Mesenchymal stem cell (in vitro differentiated cells and primary cell): ENCODE results near the gene IFITM10.

ENCODE experiments used
- DNase-seq: peaks from one replicate; pipeline ENCODE4 v3.0.0-alpha.2; 2013
- H2AFZ ChIP-seq: one replicate; pipeline ENCODE4 v1.6.1; 2013; ENCODE audit warnings: low read depth, mild to moderate bottlenecking, control low read depth, inconsistent platforms, low read length, moderate library complexity
- H2AK5ac ChIP-seq: 2 replicates; pipeline ENCODE4 v1.6.1; 2013; ENCODE audit warnings: low read length, moderate library complexity, mild to moderate bottlenecking, inconsistent platforms; ENCODE audit not compliant: severe bottlenecking
- H2BK120ac ChIP-seq: one replicate; pipeline ENCODE4 v1.6.1; 2013; ENCODE audit warnings: low read depth, mild to moderate bottlenecking, inconsistent platforms, low read length, moderate library complexity
- H2BK12ac ChIP-seq, 2 experiments: one replicate each; pipeline ENCODE4 v1.6.1; 2013; ENCODE audit warnings: inconsistent platforms in 2 of 2, low read length in 2 of 2, mild to moderate bottlenecking in 2 of 2, moderate library complexity in 2 of 2, control low read depth in 1 of 2
- H2BK15ac ChIP-seq: one replicate; pipeline ENCODE4 v1.6.1; 2013; ENCODE audit warnings: mild to moderate bottlenecking, low read depth, inconsistent platforms; ENCODE audit not compliant: poor library complexity, severe bottlenecking
- H2BK5ac ChIP-seq: 2 replicates; pipeline ENCODE4 v1.6.1; 2013; ENCODE audit warnings: low read depth, mild to moderate bottlenecking, low read length, control low read depth, inconsistent platforms; ENCODE audit not compliant: poor library complexity, severe bottlenecking
- H3K14ac ChIP-seq, 2 experiments: one replicate each; pipeline ENCODE4 v1.6.1; 2013; ENCODE audit warnings: inconsistent platforms in 2 of 2, low read length in 2 of 2, control low read depth in 1 of 2, mild to moderate bottlenecking in 1 of 2, moderate library complexity in 1 of 2
- H3K18ac ChIP-seq, 2 experiments: one replicate each; pipeline ENCODE4 v1.6.1; 2013; ENCODE audit warnings: inconsistent platforms in 2 of 2, low read length in 2 of 2, control low read depth in 1 of 2, low read depth in 1 of 2, mild to moderate bottlenecking in 1 of 2
- H3K23ac ChIP-seq, 2 experiments: one replicate each; pipeline ENCODE4 v1.6.1; 2013; ENCODE audit warnings: inconsistent platforms in 2 of 2, low read length in 2 of 2, mild to moderate bottlenecking in 2 of 2, moderate library complexity in 2 of 2, control low read depth in 1 of 2
- H3K27ac ChIP-seq: 2 replicates; pipeline ENCODE4 v1.5.1; 2013; ENCODE audit warnings: mild to moderate bottlenecking, moderate library complexity, low read length, control low read depth, inconsistent platforms; ENCODE audit not compliant: poor library complexity, severe bottlenecking
- H3K27me3 ChIP-seq, 2 experiments: 2 replicates each; pipeline versions ENCODE4 v1.6.1 to v1.7.0; 2013; ENCODE audit warnings: low read length in 2 of 2, mild to moderate bottlenecking in 2 of 2, moderate library complexity in 2 of 2, control low read depth in 1 of 2, inconsistent platforms in 1 of 2; ENCODE audit not compliant: control insufficient read depth in 1 of 2, insufficient read depth in 1 of 2
- H3K36me3 ChIP-seq, 2 experiments: 2 replicates each; pipeline versions ENCODE4 v1.6.1 to v1.7.0; 2013; ENCODE audit warnings: low read length in 2 of 2, control low read depth in 1 of 2, inconsistent platforms in 1 of 2, low read depth in 1 of 2, mild to moderate bottlenecking in 1 of 2; ENCODE audit not compliant: insufficient read depth in 2 of 2, control insufficient read depth in 1 of 2
- H3K4ac ChIP-seq, 2 experiments: one replicate each; pipeline ENCODE4 v1.6.1; 2013; ENCODE audit warnings: inconsistent platforms in 2 of 2, low read length in 2 of 2, mild to moderate bottlenecking in 2 of 2, moderate library complexity in 2 of 2, control low read depth in 1 of 2, low read depth in 1 of 2
- H3K4me1 ChIP-seq: 2 replicates; pipeline ENCODE4 v1.6.1; 2013; ENCODE audit warnings: low read depth, low read length, control low read depth; ENCODE audit not compliant: control insufficient read depth, insufficient read depth
- H3K4me2 ChIP-seq: 2 replicates; pipeline ENCODE4 v1.6.1; 2013; ENCODE audit warnings: low read length, mild to moderate bottlenecking, inconsistent platforms; ENCODE audit not compliant: poor library complexity, severe bottlenecking
- H3K4me3 ChIP-seq, 2 experiments: 2 replicates each; pipeline versions ENCODE4 v1.5.1 to v1.7.0; 2013; ENCODE audit warnings: low read length in 2 of 2, mild to moderate bottlenecking in 2 of 2, control low read depth in 1 of 2, low read depth in 1 of 2; ENCODE audit not compliant: insufficient read depth in 1 of 2
- H3K79me1 ChIP-seq: replicated peaks from 2 replicates; pipeline ENCODE4 v1.6.1; 2013; ENCODE audit warnings: mild to moderate bottlenecking, control low read depth, low read length, inconsistent platforms; ENCODE audit not compliant: poor library complexity, severe bottlenecking
- H3K9ac ChIP-seq: 2 replicates; pipeline ENCODE4 v1.7.0; 2013; ENCODE audit warnings: mild to moderate bottlenecking, low read length, moderate library complexity
- H3K9me3 ChIP-seq: 2 replicates; pipeline ENCODE4 v1.7.0; 2013; ENCODE audit warnings: mild to moderate bottlenecking, low read length; ENCODE audit not compliant: control insufficient read depth
- H4K8ac ChIP-seq: one replicate; pipeline ENCODE4 v1.6.1; 2013; ENCODE audit warnings: inconsistent platforms, mild to moderate bottlenecking, low read length, moderate library complexity
- H4K91ac ChIP-seq: one replicate; pipeline ENCODE4 v1.6.1; 2013; ENCODE audit warnings: mild to moderate bottlenecking, low read length, inconsistent platforms
- WGBS: methylation state at CpG from one replicate; pipeline ENCODE4 v1.1.7; 2013; ENCODE audit warnings: mixed read lengths; 5-methylcytosine and 5-hydroxymethylcytosine counted together

IFITM10 gene

DNA sequence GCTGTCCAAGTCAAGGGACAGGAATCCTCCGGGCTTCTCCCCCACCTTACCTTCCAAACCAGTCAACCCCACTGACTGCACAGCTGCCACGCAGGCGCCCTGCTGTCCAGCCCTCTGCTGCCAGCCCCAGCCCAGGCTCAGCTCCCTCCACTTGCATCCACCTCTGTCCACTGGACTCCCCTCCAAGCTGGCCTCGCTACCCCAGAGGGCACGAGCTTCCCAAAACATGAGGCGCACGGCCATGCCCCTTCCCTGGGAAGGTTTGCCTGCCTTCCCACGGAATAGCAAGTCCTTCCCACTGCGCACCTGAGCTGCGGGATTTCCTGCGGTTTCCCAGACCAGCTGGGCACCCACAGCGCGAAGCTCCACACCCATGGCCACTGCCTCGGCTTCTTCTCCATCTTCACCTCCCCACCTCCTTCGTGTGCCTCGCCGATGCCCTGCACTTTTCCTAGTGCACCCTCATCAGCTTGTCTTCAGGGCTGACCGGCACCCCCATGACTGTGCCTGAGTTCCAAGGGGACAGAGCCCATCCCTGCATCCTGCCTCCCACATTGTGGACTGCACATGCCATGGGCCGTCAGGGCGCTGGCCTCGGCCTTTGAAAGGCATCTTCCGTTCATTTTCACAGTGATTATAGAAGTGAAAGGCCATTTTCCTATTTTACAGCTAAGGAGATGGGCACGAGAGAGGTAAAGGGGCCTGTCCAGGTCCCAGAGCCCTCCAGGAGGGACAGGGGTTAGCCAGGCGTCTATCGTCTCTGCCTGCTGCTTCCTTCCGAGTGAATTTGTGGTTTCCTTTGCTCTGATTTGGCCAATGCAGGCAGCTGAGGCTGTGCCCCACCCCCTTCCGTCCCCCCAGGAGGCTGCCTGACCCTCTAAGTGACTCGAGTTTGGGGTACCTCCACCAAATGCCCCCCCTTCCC lies 16.4 kb downstream of the IFITM10 start:
- Histone ChIP-seq H3K36me3 (no peaks in the 10 kb centered on the region), H3K4ac (no peak overlapping the region), H3K14ac (peak overlapping the region in 1 of 2 experiments; percentile 4), H3K27ac (no peak overlapping the region), H2BK120ac (no peak overlapping the region), H3K4me2 (no peak overlapping the region), H3K9ac (no peak overlapping the region), H2BK12ac (no peak overlapping the region), H3K23ac (no peak overlapping the region), H2AFZ (no peak overlapping the region), H4K91ac (no peak overlapping the region), H3K4me1 (no peaks in the 10 kb centered on the region), H2AK5ac (no peak overlapping the region), H4K8ac (no peak overlapping the region), H3K27me3 (peaks cover 56 to 75% of the 10 kb centered on the region in 2 experiments), H3K9me3 (peaks cover 28% of the 10 kb centered on the region), H2BK15ac (no peak overlapping the region), H3K4me3 (no peak overlapping the region), H3K18ac (no peak overlapping the region), H2BK5ac (no peak overlapping the region), H3K79me1 (no peaks in the 10 kb centered on the region)
- DNase-seq: no peak
- WGBS: 84% methylated on average over 28 of the region's 28 CpGs

DNA sequence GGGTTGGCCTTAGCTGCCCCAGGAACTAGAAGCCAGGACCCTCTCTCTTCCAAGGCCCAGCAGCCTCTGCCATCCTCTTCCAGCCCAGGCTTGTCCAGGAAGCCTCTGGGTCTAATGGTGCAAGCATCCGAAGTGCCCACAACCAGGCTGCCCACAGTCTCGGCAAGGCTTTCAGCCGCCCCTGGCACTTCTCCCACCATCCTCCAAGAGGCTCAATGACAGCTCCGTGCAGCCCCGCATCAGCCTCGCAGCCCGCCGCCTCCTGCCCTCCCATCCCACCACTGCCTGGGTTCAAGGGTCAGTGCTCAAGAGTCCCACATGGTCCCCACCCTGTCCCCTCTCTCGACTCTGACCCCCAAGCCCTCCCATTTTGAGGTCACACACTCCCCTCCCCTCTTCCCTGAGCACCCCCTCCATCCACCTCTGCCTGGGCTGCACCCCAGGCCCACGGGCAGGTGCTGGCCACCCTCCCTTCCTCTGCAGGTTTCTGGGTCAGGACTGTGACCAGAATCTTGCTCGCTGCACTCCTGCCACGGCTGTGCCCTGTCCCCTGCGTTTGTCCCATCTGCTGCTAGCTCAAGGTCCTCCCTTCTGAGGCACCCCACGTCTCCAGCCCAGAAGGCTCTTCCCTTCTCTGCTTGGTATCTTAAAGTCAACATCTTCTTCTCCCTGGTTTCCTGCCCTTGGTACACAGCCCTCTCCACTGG lies 17.2 kb downstream of the IFITM10 start:
- Histone ChIP-seq H3K4me1 (no peaks in the 10 kb centered on the region), H2BK15ac (no peak overlapping the region), H2BK12ac (no peak overlapping the region), H3K79me1 (no peaks in the 10 kb centered on the region), H3K27ac (no peak overlapping the region), H3K18ac (no peak overlapping the region), H3K9ac (no peak overlapping the region), H2BK120ac (no peak overlapping the region), H4K8ac (no peak overlapping the region), H4K91ac (no peak overlapping the region), H3K4me3 (no peak overlapping the region), H2BK5ac (no peak overlapping the region), H3K23ac (no peak overlapping the region), H3K36me3 (no peaks in the 10 kb centered on the region), H2AK5ac (no peak overlapping the region), H3K27me3 (peaks cover 57 to 82% of the 10 kb centered on the region in 2 experiments), H2AFZ (no peak overlapping the region), H3K4me2 (no peak overlapping the region), H3K4ac (no peak overlapping the region), H3K14ac (no peak overlapping the region), H3K9me3 (peaks cover 25% of the 10 kb centered on the region)
- no peak for DNase-seq
- WGBS: 78% methylated on average over 14 of the region's 14 CpGs

DNA sequence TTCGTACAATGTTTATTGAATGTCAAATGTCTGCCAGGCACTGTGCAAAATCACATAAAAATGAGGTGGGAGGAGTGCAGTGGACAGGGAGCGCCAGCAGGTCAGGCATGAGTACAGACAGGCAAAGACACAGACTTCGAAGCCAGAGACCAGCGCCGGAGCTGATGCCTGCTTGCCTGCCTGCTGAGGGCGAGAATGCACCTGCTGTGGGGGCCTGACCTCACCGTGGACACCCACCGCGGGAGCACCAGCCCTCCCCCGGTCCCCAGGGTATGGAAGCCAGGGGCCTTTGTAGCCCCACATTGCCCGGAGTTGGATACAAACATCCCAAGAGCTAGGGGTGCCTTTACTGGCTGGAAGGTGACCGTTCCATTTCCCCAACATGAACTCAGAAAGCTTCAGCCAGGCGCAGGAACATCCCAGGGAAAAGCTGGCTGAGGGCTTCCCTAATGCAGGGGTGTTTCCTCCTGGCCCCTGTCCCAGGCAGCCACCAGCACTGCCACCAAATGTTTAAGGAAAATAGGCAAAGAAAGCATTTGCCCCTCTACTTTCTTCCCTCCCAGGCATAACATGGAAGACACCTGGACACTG lies 17.9 kb downstream of the IFITM10 start:
- no peaks in the 10 kb centered on the region for H3K4me1 ChIP-seq
- H3K18ac ChIP-seq: no peak overlapping the region
- no peak overlapping the region for H4K91ac ChIP-seq
- no peak overlapping the region for H3K9ac ChIP-seq
- H3K4me2 ChIP-seq: no peak overlapping the region
- H3K4me3 ChIP-seq: no peak overlapping the region
- H3K9me3 ChIP-seq: peaks cover 18% of the 10 kb centered on the region
- H3K14ac ChIP-seq: no peak overlapping the region
- H2BK15ac ChIP-seq: no peak overlapping the region
- H3K79me1 ChIP-seq: no peaks in the 10 kb centered on the region
- H3K27ac ChIP-seq: no peak overlapping the region
- H3K23ac ChIP-seq: no peak overlapping the region
- H2AFZ ChIP-seq: no peak overlapping the region
- H4K8ac ChIP-seq: no peak overlapping the region
- no peak for DNase-seq
- no peak overlapping the region for H2BK12ac ChIP-seq
- H3K27me3 ChIP-seq: peaks cover 64 to 89% of the 10 kb centered on the region in 2 experiments
- 71% methylated on average over 13 of the region's 13 CpGs for WGBS
- H2BK5ac ChIP-seq: no peak overlapping the region
- H2AK5ac ChIP-seq: no peak overlapping the region
- H3K36me3 ChIP-seq: no peaks in the 10 kb centered on the region
- no peak overlapping the region for H3K4ac ChIP-seq
- no peak overlapping the region for H2BK120ac ChIP-seq
